Tibial nerve (tissue), 4 donors: ENCODE measurements around the gene CDK6. TPM values are rescaled to one million over a fixed set of nuclear protein-coding genes. Genes with fewer than 3 reads are reported as not detected.
A peak's percentile ranks its signal among the peaks of the same experiment; 100 is the strongest.

Source experiments
- DNase-seq, 2 donors: peaks; one replicate each; pipeline ENCODE4 v3.0.0-alpha.2; 2019; ENCODE audit warnings: low spot score in 2 of 2
- H3K27ac ChIP-seq, 4 donors: fragments of 200-600 bp; sonication (generic) in 3 of 4; one replicate each; pipeline ENCODE4 v1.5.1; 2017 to 2019; ENCODE audit warnings: mild to moderate bottlenecking in 1 of 4
- H3K27me3 ChIP-seq, 2 donors: fragments of 200-600 bp; sonication (generic) in 1 of 2; one replicate each; pipeline versions ENCODE4 v1.5.1 to v1.6.0; 2017 to 2019
- H3K36me3 ChIP-seq, 3 donors: fragments of 200-600 bp; sonication (generic); one replicate each; pipeline ENCODE4 v1.5.1; 2018 to 2019
- H3K4me1 ChIP-seq, 4 donors: fragments of 200-600 bp; sonication (generic) in 3 of 4; one replicate each; pipeline ENCODE4 v1.5.1; 2017 to 2019
- H3K4me3 ChIP-seq, 4 donors: fragments of 200-600 bp; sonication (generic) in 3 of 4; one replicate each; pipeline ENCODE4 v1.5.1; 2017 to 2019; ENCODE audit warnings: mild to moderate bottlenecking in 1 of 4, moderate library complexity in 1 of 4
- H3K9me3 ChIP-seq, 4 donors: fragments of 200-600 bp; sonication (generic) in 3 of 4; one replicate each; pipeline ENCODE4 v1.5.1; 2017 to 2019
- CTCF ChIP-seq, 5 experiments: fragments of 200-600 bp in 3 of 5; fragments of 450-650 bp in 2 of 5; sonication (generic) in 3 of 5; IDR thresholded peaks; one replicate each; pipeline ENCODE4 v1.5.1; 2016 to 2019; ENCODE audit warnings: antibody characterized with exemption in 5 of 5, mild to moderate bottlenecking in 3 of 5, moderate library complexity in 2 of 5
- EP300 ChIP-seq, 2 donors: sonication (generic); formaldehyde crosslinking; IDR thresholded peaks; one replicate each; pipeline ENCODE4 v1.6.1; 2017; ENCODE audit warnings: antibody characterized with exemption in 2 of 2, mild to moderate bottlenecking in 1 of 2
- POLR2A ChIP-seq, 2 donors: fragments of 450-650 bp; IDR thresholded peaks; one replicate each; pipeline ENCODE4 v1.6.1; 2017; ENCODE audit warnings: antibody characterized with exemption in 2 of 2, mild to moderate bottlenecking in 2 of 2, moderate library complexity in 2 of 2
- WGBS, 2 donors: methylation state at CpG; one replicate each; pipeline ENCODE4 v1.1.5; 2018; 5-methylcytosine and 5-hydroxymethylcytosine counted together
- total RNA-seq, 4 donors: library from RNA; depleted of rRNA; stranded (reverse); fragments of >200 nt; gene quantifications; one replicate each; pipeline ENCODE4 v1.1.0, GENCODE V29; 2016

The CDK6 gene
- total RNA-seq, 4 donors from 2014 or later: 14.4 to 45.4 (median 26.6) TPM

- DNase-seq: no peak
- Histone ChIP-seq H3K9me3 (peaks cover 0 to 3% (median 0%) of the 10 kb centered on the region in 4 donors), H3K27me3 (no peaks in the 10 kb centered on the region), H3K4me3 (no peak overlapping the region), H3K4me1 (peaks cover 0 to 23% (median 3%) of the 10 kb centered on the region in 4 donors), H3K36me3 (no peaks in the 10 kb centered on the region), H3K27ac (no peak overlapping the region)
- no peak for TF ChIP-seq EP300 (IDR thresholded peaks at IDR 0.05)
- no peak for TF ChIP-seq POLR2A (IDR thresholded peaks at IDR 0.05)
- TF ChIP-seq CTCF (IDR thresholded peaks at IDR 0.05): no peak
Measured at GRCh38 chr7:92625617-92626016, 210.8 kb downstream of the CDK6 start.

- no peak for DNase-seq
- Histone ChIP-seq H3K4me3 (no peak overlapping the region), H3K27me3 (no peaks in the 10 kb centered on the region), H3K36me3 (no peaks in the 10 kb centered on the region), H3K9me3 (no peaks in the 10 kb centered on the region), H3K4me1 (peaks cover 0 to 25% (median 3%) of the 10 kb centered on the region in 4 donors), H3K27ac (no peak overlapping the region)
- 99 to 100% methylated on average over 2 of the region's 2 CpGs for WGBS, 2 donors
- TF ChIP-seq EP300 (IDR thresholded peaks at IDR 0.05): no peak
- no peak for TF ChIP-seq POLR2A (IDR thresholded peaks at IDR 0.05)
- no peak for TF ChIP-seq CTCF (IDR thresholded peaks at IDR 0.05)
Measured at GRCh38 chr7:92624298-92624996, 211.9 kb downstream of the CDK6 start.

GRCh38 chr7:92623544-92623943, 212.8 kb downstream of the CDK6 start:
- H3K36me3 ChIP-seq: no peaks in the 10 kb centered on the region
- H3K4me3 ChIP-seq: no peak overlapping the region
- TF ChIP-seq CTCF (IDR thresholded peaks at IDR 0.05): no peak
- TF ChIP-seq POLR2A (IDR thresholded peaks at IDR 0.05): no peak
- no peak for TF ChIP-seq EP300 (IDR thresholded peaks at IDR 0.05)
- 86 to 97% methylated on average over 1 of the region's 1 CpG for WGBS, 2 donors
- no peaks in the 10 kb centered on the region for H3K9me3 ChIP-seq
- H3K27ac ChIP-seq: no peak overlapping the region
- no peak for DNase-seq
- H3K4me1 ChIP-seq: peaks cover 0 to 25% (median 3%) of the 10 kb centered on the region in 4 donors
- H3K27me3 ChIP-seq: no peaks in the 10 kb centered on the region

- no peak for DNase-seq
- Histone ChIP-seq H3K27ac (no peak overlapping the region), H3K4me3 (no peak overlapping the region), H3K36me3 (peaks cover 0 to 5% (median 0%) of the 10 kb centered on the region in 3 donors), H3K9me3 (no peaks in the 10 kb centered on the region), H3K27me3 (no peaks in the 10 kb centered on the region), H3K4me1 (peaks cover 0 to 25% (median 3%) of the 10 kb centered on the region in 4 donors)
- TF ChIP-seq CTCF (IDR thresholded peaks at IDR 0.05) (no peak), EP300 (IDR thresholded peaks at IDR 0.05) (no peak)
- 70 to 82% methylated on average over 3 of the region's 3 CpGs for WGBS, 2 donors
Measured at GRCh38 chr7:92622685-92623084, 213.7 kb downstream of the CDK6 start.

- 60 to 63% methylated on average over 2 of the region's 2 CpGs for WGBS, 2 donors
- H3K27me3 ChIP-seq: no peaks in the 10 kb centered on the region
- H3K4me1 ChIP-seq: peaks cover 0 to 25% (median 3%) of the 10 kb centered on the region in 4 donors
- no peak for DNase-seq
- H3K4me3 ChIP-seq: no peak overlapping the region
- H3K9me3 ChIP-seq: no peaks in the 10 kb centered on the region
- peak overlapping the region in 1 of 4 donors; percentile 1 for H3K27ac ChIP-seq
- TF ChIP-seq CTCF (IDR thresholded peaks at IDR 0.05): no peak
- TF ChIP-seq POLR2A (IDR thresholded peaks at IDR 0.05): no peak
- TF ChIP-seq EP300 (IDR thresholded peaks at IDR 0.05): no peak
- peaks cover 0 to 10% (median 0%) of the 10 kb centered on the region in 3 donors for H3K36me3 ChIP-seq
Measured at GRCh38 chr7:92622030-92622429, 214.3 kb downstream of the CDK6 start.
